ENCODE measurements around the gene NDC1.
"Not testable (repeated sequence)": the region's sequence is repeated elsewhere in the genome, so short reads cannot be mapped to it uniquely, and the experiment has no call there.

Gene NDC1

DNA sequence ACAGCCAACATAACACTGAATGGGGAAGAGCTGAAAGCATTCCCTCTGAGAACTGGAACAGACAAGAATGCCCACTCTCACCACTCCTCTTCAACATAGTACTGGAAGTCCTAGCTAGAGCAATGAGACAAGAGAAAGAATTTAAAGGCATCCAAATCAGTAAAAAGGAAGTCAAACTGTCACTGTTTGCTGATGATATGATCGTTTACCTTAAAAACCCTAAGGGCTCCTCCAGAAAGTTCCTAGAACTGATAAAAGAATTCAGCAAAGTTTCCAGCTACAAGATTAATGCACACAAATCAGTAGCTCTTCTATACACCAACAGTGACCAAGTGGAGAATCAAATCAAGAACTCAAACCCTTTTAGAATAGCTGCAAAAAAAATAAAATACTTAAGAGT lies 22.6 kb downstream of the NDC1 start:
- peaks cover 18% of the 10 kb centered on the region for H3K36me3 ChIP-seq (ENCODE audit: insufficient read depth, low read length)
- not testable (repeated sequence) for H3K4me1 ChIP-seq (ENCODE audit: insufficient read depth, low read length); H3K27me3 ChIP-seq (ENCODE audit: insufficient read depth, low read length); H3K4me3 ChIP-seq (ENCODE audit: low read length); H3K9me3 ChIP-seq (ENCODE audit: low read length); H2AFZ ChIP-seq (ENCODE audit: low read depth, low read length)

DNA sequence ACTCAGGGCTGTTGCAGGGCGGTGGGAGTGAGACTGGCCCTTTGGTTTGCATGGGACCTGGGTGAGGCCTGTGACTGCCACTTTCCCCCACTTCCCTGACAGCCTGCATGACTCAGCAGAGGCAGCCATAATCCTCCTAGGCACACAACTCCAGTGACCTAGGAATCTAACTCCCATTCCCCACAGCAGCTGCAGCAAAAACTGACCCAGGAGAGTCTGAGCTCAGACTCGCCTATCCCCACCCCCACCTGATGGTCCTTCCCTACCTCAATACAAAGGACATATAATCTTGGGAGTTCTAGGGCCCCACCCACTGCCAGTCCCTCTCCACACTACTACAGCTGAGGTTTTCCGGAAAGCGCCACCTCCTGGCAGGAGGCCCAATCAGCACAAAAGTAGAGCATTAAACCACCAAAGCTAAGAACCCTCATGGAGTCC lies 26.7 kb downstream of the NDC1 start:
- peaks cover 2% of the 10 kb centered on the region for H3K9me3 ChIP-seq (ENCODE audit: low read length)
- peaks cover 34% of the 10 kb centered on the region for H3K36me3 ChIP-seq (ENCODE audit: insufficient read depth, low read length)
- no peak overlapping the region for H3K4me3 ChIP-seq (ENCODE audit: low read length)
- H2AFZ ChIP-seq (ENCODE audit: low read depth, low read length), result no peak overlapping the region
- H3K4me1 ChIP-seq (ENCODE audit: insufficient read depth, low read length), result no peaks in the 10 kb centered on the region
- H3K27me3 ChIP-seq (ENCODE audit: insufficient read depth, low read length), result no peaks in the 10 kb centered on the region

DNA sequence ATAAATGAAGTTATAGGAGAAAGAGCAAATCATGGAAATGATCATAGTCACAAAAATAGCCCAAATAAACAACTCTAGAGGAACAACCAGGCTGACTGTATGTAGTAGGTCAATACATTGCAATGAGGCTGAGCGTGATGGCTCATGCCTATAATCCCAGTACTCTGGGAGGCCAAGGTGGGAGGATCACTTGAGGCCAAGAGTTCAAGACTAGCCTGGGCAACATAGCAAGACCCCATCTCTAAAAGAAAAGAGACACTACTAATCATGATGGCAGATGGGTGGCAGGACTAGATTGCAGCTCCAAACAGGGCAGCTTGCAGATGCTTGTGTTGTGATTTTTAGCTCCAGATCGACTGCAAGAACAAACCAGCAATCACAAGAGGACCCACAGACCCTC lies 27.6 kb downstream of the NDC1 start:
- no peak overlapping the region for H3K4me3 ChIP-seq (ENCODE audit: low read length)
- no peak overlapping the region for H2AFZ ChIP-seq (ENCODE audit: low read depth, low read length)
- H3K27me3 ChIP-seq (ENCODE audit: insufficient read depth, low read length), result no peaks in the 10 kb centered on the region
- peaks cover 2% of the 10 kb centered on the region for H3K9me3 ChIP-seq (ENCODE audit: low read length)
- no peaks in the 10 kb centered on the region for H3K4me1 ChIP-seq (ENCODE audit: insufficient read depth, low read length)
- H3K36me3 ChIP-seq (ENCODE audit: insufficient read depth, low read length), result peaks cover 40% of the 10 kb centered on the region

DNA sequence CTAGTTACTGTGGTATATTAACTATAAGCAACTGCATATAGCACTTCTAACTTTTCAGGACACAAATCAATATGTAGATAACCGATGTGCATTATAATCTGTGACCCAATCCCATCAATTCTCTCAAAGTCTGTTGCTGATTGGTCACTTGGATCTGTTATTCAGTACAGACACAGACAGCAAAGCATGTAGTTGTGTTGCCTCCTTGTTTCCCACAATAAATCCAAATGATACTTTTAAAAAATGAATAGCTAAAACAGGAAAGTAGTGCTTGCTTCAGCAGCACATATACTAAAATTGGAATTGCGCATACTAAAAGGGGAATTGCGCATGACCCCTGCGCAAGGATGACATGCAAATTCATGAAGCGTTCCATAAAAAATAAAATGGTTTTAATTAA lies 28.1 kb downstream of the NDC1 start:
- no peak overlapping the region for H2AFZ ChIP-seq (ENCODE audit: low read depth, low read length)
- H3K4me3 ChIP-seq (ENCODE audit: low read length), result no peak overlapping the region
- peaks cover 41% of the 10 kb centered on the region for H3K36me3 ChIP-seq (ENCODE audit: insufficient read depth, low read length)
- H3K9me3 ChIP-seq (ENCODE audit: low read length), result peaks cover 2% of the 10 kb centered on the region
- H3K4me1 ChIP-seq (ENCODE audit: insufficient read depth, low read length), result no peaks in the 10 kb centered on the region
- no peaks in the 10 kb centered on the region for H3K27me3 ChIP-seq (ENCODE audit: insufficient read depth, low read length)

DNA sequence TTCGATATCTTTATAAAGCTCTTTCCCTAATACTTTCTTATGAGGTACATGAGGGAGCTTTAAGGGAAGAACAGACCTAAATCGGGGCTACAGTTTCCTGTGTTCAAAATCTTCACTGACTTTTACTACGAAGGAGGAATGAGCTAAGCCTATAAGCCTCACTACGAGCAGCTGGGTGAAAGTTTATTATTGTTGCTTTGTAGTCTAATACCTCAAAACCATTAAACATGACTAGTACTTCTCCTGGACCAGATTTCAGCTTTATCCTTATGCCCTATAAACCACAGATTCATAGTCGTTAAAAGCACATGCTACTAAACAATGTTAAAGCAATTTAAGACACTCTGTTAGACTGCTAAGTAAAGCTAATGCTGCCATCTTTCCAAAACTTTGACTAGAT lies 30.2 kb downstream of the NDC1 start:
- no peak overlapping the region for H3K4me3 ChIP-seq (ENCODE audit: low read length)
- no peak overlapping the region for H2AFZ ChIP-seq (ENCODE audit: low read depth, low read length)
- peaks cover 49% of the 10 kb centered on the region for H3K36me3 ChIP-seq (ENCODE audit: insufficient read depth, low read length)
- no peaks in the 10 kb centered on the region for H3K27me3 ChIP-seq (ENCODE audit: insufficient read depth, low read length)
- no peaks in the 10 kb centered on the region for H3K4me1 ChIP-seq (ENCODE audit: insufficient read depth, low read length)
- peaks cover 2% of the 10 kb centered on the region for H3K9me3 ChIP-seq (ENCODE audit: low read length)

DNA sequence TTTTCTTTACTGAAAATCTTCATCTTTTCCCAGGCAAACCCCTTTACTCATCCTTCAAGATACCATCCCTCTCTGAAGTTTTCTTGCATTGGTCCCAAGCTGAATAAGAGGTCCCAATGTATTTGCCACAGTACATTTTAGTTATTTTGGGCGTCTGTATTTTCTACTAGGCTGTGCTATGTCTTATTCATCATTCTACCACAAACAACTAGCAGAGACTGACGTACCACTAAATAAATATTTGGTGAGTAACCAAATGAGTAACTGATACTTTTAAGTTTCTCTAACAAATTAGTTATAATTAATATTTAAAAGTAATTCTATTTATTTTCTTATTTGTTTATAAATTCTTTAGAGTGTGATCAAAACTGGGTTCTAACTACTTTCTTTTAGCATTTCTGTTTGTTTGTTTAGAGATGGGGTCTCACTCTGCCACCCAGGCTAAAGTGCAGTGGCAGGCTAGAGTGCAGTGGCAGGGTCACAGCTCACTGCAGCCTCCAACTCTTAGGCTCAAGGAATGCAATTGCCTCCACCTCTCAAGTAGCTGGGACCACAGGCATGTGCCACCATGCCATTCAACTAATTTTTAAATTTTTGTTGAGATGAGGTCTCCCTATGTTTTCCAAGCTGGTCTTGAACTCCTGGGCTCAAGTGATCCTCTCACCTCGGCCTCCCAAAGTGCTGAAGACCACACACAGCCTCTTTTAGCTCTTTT lies 33.1 kb downstream of the NDC1 start:
- Histone ChIP-seq H3K4me3 (ENCODE audit: low read length) (no peak overlapping the region), H3K4me1 (ENCODE audit: insufficient read depth, low read length) (no peaks in the 10 kb centered on the region), H3K36me3 (ENCODE audit: insufficient read depth, low read length) (peaks cover 60% of the 10 kb centered on the region), H3K27me3 (ENCODE audit: insufficient read depth, low read length) (no peaks in the 10 kb centered on the region), H3K9me3 (ENCODE audit: low read length) (no peaks in the 10 kb centered on the region), H2AFZ (ENCODE audit: low read depth, low read length) (no peak overlapping the region)

DNA sequence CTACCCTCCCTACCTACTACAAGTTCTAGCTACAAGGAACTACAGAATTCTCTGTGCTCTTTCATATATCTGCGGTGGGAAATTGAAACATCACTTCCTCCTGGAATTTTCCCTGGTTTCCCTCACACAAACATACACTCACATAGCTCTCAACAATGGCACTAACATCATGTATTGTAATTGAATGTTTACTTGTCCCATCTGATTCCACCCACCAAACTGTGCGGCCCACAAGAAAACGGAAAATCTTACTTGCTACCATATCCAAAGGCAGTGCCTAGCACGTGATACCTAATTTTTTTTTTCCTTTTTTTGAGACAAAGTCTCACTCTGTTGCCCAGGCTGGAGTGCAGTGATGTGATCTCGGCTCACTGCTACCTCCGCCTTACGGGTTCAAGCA lies 33.9 kb downstream of the NDC1 start:
- Histone ChIP-seq H3K27me3 (ENCODE audit: insufficient read depth, low read length) (no peaks in the 10 kb centered on the region), H3K36me3 (ENCODE audit: insufficient read depth, low read length) (peaks cover 59% of the 10 kb centered on the region), H3K9me3 (ENCODE audit: low read length) (no peaks in the 10 kb centered on the region), H2AFZ (ENCODE audit: low read depth, low read length) (no peak overlapping the region), H3K4me3 (ENCODE audit: low read length) (no peak overlapping the region), H3K4me1 (ENCODE audit: insufficient read depth, low read length) (no peaks in the 10 kb centered on the region)

DNA sequence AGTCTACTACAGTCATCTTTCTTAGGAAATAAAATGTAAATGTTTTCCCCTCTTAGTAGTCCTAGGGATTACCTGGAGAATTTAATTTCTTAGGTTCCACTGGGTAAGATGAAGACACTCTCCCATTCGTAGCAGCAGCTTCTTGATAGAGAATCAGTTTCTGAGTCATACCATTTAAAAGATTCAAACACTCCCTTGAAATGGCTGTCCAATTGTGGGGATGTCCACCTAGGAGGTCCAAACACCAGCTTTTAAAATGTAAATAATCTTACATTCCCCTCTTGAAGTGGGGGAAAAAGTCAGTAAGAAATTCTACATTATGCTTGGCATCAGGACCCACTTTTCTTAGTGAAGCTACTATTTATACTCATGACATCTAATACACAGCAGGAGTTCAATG lies 37.5 kb downstream of the NDC1 start:
- Histone ChIP-seq H3K36me3 (ENCODE audit: insufficient read depth, low read length) (peaks cover 44% of the 10 kb centered on the region), H3K4me3 (ENCODE audit: low read length) (no peak overlapping the region), H3K9me3 (ENCODE audit: low read length) (no peaks in the 10 kb centered on the region), H3K4me1 (ENCODE audit: insufficient read depth, low read length) (no peaks in the 10 kb centered on the region), H3K27me3 (ENCODE audit: insufficient read depth, low read length) (no peaks in the 10 kb centered on the region), H2AFZ (ENCODE audit: low read depth, low read length) (no peak overlapping the region)

DNA sequence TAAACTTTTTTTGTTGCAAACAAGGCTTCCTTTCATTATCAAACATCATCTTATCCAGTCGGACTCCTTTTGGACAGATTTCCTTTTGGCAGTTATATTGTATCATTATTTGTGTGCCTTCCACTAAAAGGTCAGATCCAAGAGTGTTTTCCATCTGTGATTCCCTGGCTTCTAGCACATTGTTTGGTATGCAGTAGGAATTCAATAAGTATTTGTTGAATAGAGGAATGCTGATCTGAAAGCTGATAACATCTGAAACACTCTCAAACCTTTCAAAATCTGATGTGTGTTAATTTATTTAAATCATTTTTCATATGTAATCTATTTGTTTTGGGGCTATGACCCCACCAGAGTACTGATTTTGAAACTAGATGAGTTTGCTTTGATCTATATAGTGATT lies 39.0 kb downstream of the NDC1 start:
- H3K27me3 ChIP-seq (ENCODE audit: insufficient read depth, low read length), result no peaks in the 10 kb centered on the region
- no peaks in the 10 kb centered on the region for H3K9me3 ChIP-seq (ENCODE audit: low read length)
- H3K36me3 ChIP-seq (ENCODE audit: insufficient read depth, low read length), result peaks cover 43% of the 10 kb centered on the region
- H3K4me3 ChIP-seq (ENCODE audit: low read length), result no peak overlapping the region
- H3K4me1 ChIP-seq (ENCODE audit: insufficient read depth, low read length), result no peaks in the 10 kb centered on the region
- H2AFZ ChIP-seq (ENCODE audit: low read depth, low read length), result no peak overlapping the region

DNA sequence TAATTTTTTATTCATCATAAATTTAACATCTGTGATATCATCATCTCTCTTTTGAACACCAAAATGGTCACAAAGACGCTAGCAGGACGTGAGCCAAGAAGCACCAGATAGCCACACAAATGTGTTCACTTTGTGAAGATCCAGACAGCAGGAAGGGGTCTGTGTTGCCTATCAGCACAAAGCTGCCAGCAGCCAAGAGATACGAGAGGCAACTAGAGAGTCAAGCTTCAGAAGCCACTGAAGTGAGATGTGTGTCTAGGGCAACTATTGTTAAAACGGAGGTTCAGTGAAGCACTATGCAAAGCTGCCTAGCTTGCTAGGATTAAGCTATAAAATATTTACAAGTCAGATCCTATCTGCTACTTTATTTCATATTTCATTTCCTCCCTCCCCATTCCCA lies 45.3 kb downstream of the NDC1 start:
- Histone ChIP-seq H3K36me3 (ENCODE audit: insufficient read depth, low read length) (peaks cover 40% of the 10 kb centered on the region), H3K9me3 (ENCODE audit: low read length) (no peaks in the 10 kb centered on the region), H3K4me1 (ENCODE audit: insufficient read depth, low read length) (no peaks in the 10 kb centered on the region), H3K4me3 (ENCODE audit: low read length) (no peak overlapping the region), H3K27me3 (ENCODE audit: insufficient read depth, low read length) (no peaks in the 10 kb centered on the region), H2AFZ (ENCODE audit: low read depth, low read length) (no peak overlapping the region)

DNA sequence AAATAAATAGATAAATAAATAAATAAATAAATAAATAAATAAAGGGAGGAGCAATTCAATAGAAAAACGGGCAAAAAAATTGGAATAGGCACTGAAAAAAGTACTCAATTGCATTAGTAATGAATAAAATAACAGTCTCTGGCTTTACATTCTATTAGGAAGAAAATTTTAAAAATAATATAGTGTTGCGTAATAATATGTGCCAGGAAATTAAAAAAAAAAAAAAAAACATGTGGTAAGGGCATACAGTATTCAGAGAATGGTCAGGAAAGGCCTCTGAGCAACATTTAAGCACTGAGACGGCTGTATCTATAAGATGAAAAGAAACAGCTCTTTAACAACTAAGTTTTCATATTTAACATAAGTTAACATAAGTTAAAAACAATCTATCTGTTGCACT lies 50.4 kb downstream of the NDC1 start:
- peaks cover 50% of the 10 kb centered on the region for H3K36me3 ChIP-seq (ENCODE audit: insufficient read depth, low read length)
- H3K4me1 ChIP-seq (ENCODE audit: insufficient read depth, low read length), result no peaks in the 10 kb centered on the region
- H3K9me3 ChIP-seq (ENCODE audit: low read length), result no peaks in the 10 kb centered on the region
- no peak overlapping the region for H2AFZ ChIP-seq (ENCODE audit: low read depth, low read length)
- H3K4me3 ChIP-seq (ENCODE audit: low read length), result no peak overlapping the region
- no peaks in the 10 kb centered on the region for H3K27me3 ChIP-seq (ENCODE audit: insufficient read depth, low read length)

DNA sequence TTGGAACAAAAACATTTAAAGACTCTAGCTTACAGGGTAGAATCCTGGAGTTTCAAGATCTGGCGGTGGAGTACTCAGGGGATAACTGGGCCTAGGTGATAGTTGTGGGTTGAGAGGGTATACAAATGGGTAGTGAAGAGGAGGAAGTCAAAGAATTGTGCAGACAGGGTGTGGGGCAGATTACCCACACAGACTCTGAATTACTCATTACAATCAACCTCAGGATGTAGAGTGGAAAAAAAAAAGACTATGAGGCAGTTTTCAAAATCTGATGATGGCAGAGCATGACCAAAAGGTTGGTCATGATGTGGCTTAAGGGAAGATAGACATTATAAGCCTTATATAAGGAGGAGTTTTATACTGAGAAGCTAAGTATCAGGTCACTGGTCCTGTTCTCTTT lies 55.0 kb downstream of the NDC1 start:
- H3K4me3 ChIP-seq (ENCODE audit: low read length), result no peak overlapping the region
- no peak overlapping the region for H2AFZ ChIP-seq (ENCODE audit: low read depth, low read length)
- peaks cover 36% of the 10 kb centered on the region for H3K36me3 ChIP-seq (ENCODE audit: insufficient read depth, low read length)

DNA sequence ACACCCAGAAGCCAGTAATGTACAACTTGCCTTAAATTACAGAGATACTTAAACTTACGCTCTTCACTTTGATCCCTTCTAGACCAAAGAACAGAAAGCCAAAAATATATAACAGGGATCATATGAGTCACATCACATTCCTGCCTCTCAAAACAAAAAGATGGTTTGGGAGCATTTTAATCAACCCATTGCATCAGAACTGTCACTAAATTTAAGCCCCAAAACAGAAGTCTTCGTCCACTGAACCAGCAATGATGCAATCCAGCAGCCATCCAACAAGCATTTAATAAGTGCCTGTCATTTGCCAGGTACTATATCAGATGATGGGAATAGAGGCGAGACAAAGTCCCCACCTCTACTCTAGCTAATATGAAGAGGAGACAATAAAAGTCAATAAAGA lies 56.4 kb downstream of the NDC1 start:
- Histone ChIP-seq H3K4me3 (ENCODE audit: low read length) (no peak overlapping the region), H3K36me3 (ENCODE audit: insufficient read depth, low read length) (peaks cover 38% of the 10 kb centered on the region), H3K9me3 (ENCODE audit: low read length) (peaks cover 5% of the 10 kb centered on the region), H2AFZ (ENCODE audit: low read depth, low read length) (no peak overlapping the region), H3K4me1 (ENCODE audit: insufficient read depth, low read length) (no peaks in the 10 kb centered on the region), H3K27me3 (ENCODE audit: insufficient read depth, low read length) (no peaks in the 10 kb centered on the region)

More for the DNA sequence above, 55.0 kb downstream of the NDC1 start:
- Histone ChIP-seq H3K9me3 (ENCODE audit: low read length) (no peaks in the 10 kb centered on the region), H3K4me1 (ENCODE audit: insufficient read depth, low read length) (no peaks in the 10 kb centered on the region), H3K27me3 (ENCODE audit: insufficient read depth, low read length) (no peaks in the 10 kb centered on the region)

DNA sequence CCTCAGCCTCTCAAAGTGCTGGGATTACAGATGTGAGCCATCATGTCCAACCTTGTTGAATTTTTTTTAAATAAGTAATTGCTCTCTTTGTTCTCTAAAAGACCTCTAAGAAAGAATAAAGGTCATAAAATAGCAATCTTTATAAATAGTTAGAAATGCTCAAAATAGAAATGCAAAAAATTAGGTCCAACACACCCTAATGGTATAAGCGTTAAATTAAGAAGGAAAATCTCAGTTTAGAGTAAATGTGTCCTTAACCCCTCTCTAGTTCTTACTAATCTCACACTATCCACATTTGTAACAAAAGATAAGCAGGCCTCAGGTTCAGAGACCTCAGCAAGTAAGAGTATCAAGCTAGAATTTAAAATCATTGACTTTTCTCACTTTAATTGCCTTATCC lies 60.8 kb downstream of the NDC1 start:
- Histone ChIP-seq H3K36me3 (ENCODE audit: insufficient read depth, low read length) (peaks cover 11% of the 10 kb centered on the region), H3K4me3 (ENCODE audit: low read length) (no peak overlapping the region), H3K27me3 (ENCODE audit: insufficient read depth, low read length) (no peaks in the 10 kb centered on the region), H3K4me1 (ENCODE audit: insufficient read depth, low read length) (no peaks in the 10 kb centered on the region), H3K9me3 (ENCODE audit: low read length) (peaks cover 5% of the 10 kb centered on the region), H2AFZ (ENCODE audit: low read depth, low read length) (no peak overlapping the region)

All from neuron (in vitro differentiated cells).